ENCODE measurements around the gene PTOV1.

PTOV1 gene

GRCh38 chr19:49861107-49861506 lies 10.1 kb downstream of the PTOV1 start:
- no peak for DNase-seq

DNA sequence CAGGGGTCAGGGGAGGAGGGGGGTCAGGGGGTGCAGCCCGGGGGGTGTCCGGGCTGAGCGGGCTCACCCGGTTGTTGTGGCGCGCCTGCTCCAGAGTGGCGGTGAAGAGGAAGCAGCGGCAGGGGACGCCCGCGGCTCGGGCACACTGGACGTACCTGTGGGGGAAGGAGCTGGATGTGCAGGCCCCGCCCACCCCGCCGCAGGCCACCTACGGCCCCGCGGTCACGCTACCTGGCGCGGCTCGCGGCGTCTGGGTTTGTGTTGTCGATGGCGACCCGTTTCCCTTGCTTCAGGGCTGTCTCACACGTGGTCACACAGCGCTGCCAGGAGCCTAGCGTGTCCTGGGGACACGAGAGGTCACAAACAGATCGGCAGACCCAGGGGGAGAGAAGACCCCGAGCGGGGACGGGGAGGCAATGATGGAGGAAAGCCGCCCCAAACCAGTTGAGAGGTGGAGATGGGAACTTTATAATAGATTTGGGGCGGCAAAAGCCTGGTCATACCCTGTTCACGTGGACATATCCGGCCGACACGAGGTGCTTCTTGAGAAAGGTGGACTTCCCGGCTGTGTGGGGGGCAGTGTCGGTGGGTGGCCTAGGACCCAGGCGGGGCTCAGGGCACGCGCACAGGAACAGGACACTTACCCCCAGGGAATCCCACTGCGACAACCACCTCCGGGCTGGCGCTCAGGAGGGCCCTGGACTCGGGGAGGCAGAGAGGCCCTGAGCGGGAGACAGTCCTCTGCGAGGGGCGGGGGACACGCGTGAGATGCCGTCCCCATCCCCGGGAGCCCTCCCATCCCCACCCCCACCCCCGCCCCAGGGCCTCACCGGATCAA lies 10.8 kb downstream of the PTOV1 start:
- no peak for DNase-seq

GRCh38 chr19:49862391-49863253 lies 11.7 kb downstream of the PTOV1 start:
- no peak for DNase-seq

- DNase-seq, result no peak
These were observed 12.4 kb downstream of the PTOV1 start for GRCh38 chr19:49863254-49863934.

DNA sequence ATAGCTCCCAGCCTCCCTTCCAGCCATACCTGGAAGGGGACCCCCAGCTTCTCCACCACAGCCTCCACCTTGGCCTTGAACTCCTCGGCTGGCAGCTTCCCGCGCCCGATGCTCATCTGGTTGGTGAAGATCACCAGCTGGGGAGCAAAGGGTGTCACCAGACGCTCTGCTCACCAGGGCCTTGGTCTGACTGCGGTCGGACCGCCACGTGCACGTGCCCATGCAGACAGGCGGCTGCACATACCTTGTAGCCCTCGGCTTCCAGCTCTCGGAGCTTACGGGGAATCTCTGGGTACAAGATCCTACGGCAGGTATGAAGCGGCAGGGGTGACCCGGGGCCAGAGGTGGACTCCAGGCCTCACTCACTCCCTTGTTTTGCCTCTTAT lies 13.0 kb downstream of the PTOV1 start:
- DNase-seq, result no peak

DNA sequence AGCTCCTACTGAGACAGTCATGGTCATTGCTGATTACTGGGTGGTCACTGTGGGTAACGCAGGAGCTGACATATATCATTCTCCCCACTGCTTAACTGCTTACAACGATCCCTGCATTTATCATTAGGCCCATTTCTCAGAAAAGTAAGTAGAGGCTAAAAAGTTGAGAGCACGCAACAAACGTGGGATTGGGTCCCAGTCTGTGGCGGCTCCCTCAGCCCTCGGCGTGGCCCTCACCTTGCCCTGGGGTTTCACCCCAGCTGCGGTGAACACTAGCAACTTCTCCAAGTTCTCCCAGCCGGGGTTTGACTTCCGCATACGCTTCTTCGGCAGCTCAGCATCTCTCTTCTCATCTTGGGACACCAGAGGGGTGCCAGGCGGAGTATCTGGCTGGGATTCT lies 13.9 kb downstream of the PTOV1 start:
- no peak for DNase-seq

DNA sequence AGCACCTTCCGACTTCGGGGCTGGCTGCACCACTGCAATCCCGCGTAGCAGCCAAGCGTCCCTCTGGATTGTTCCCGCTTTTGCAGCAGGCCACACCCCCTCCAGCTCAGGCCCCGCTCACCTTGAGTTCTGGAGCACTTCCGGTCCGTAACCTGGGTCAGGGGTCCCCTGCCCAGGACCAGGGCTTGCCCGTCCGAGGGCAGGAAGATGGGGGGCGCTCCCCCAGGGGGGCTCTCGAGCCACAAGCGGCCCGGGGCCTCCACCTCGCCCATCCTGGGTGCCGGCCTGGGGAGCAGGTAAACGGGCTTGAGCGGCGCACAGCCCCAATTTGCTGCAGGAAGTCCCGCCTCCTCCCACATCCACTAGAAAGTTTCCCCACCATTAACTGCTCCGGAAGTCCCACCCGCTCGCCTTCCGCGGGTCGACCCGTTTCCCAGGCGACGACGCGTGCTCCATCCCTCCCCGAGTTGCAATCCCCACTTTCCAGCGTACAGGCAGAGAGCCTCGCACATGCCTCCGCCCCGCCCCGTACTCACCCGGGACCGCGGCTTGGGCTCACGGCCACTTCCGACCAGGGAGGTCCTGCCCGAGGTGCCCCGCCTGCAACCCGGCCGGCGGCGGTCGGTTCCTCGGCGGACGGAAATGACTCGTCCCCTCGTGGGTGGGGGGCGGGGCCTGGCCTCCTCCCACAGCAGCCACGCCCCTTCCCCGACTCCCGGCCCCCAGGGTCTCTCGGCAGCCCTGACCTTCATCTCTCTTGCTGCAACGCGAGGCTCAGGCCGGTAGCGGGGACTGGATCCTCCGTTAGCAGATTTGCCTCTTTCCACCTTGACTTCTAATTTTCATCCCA lies 16.2 kb downstream of the PTOV1 start, which contains the start of gene PNKP:
Gene PNKP (minus strand): TSS at position 644 of the 850 bp plus-strand sequence. CDS start 372 bp downstream, at position 272.
- DNase-seq, result peak; percentile 93

GRCh38 chr19:49869009-49869483 lies 18.1 kb downstream of the PTOV1 start:
- no peak for DNase-seq

- peak; percentile 92 for DNase-seq
These were observed 18.7 kb downstream of the PTOV1 start for GRCh38 chr19:49869484-49870308.

DNA sequence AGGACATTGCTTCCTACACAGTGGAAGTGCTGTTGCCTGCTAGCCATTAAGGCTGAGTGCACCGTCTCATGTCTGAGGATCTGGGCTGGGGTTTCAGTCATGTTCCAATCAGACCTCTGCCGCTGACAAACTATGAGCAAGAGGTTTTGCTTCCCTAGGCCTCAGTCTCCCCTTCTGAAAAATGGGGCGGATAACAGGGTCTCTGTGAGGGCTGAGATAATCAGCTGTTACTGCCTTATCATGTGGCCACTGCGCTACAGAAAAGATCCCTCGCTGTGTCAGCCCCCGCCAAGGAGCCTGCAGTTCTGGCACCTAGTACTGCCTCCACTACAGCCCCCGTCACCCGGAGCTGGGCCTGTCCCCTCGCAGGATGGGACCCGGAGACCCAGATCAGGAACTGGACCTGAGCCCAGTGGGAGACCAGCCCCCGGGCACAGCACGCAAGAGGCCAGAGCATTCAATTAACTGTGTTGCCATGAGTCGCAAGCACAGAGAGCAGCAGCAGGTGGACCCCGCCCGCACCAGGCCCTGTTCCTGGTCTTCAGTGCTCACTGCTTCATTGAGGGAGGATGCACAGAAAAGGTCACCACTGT lies 19.4 kb downstream of the PTOV1 start:
- DNase-seq, result no peak

- DNase-seq, result no peak
These were observed 20.5 kb downstream of the PTOV1 start for GRCh38 chr19:49871349-49871985.

DNA sequence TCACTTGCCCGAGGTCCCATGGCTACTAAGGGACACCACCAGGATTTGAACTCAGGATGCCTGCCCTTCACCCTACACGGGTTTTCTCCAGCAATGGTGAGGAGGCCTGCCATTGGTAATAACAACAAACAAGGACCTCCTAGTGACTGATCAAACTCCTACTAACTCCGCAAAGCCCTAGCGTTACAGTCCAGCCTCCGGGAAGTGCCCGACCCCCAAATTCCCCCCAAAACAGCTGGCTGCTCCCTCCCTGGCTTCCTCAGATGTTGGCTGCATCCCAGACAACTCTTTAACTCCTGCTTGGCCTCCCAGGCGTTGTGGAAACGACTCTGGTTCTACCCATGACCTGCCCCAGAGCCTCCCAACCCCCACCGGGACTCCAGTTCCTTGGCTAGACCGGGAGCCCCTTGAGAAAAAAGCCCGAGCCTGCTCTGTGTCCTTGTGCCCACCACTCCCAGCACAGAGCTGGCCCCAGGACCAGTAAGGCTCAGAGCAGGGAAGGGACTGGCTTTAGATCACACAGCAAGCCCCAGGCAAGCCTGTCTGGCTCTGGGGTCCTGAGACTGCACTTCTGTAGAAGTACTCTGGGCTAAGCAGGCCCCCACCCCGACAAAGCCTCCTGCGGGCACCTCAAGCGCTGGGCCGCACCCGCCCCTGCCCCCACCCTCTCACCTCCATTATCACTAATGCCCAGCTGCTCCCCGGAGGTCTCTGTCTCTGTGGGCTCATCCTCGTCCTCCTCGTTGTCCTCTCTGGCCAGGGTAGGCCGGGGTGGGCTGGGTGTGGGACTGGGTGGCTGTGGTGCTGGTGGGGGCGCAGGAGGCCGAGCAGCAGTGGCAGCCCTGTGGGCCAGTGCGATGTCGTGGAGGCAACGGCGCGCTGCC lies 21.5 kb downstream of the PTOV1 start:
- DNase-seq, result no peak

DNA sequence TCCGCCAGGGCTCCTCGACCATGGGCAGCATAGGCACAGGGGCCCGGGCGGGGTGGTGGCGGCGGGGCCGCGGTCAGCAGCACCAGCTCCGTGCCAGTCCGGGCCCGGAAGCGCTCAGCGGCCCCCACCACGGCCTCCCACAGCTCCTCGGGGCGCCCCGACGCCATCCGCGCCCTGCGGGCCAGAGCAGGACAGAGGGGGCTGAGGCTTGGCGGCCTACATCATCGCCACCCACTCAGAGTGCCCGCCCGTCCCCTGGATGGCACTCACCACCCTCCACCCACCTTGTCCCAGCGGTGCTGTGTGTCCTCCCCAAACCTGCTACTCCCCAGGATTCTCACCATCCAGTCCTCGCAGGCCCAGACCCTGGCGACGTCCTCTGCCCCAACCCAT lies 22.2 kb downstream of the PTOV1 start:
- no peak for DNase-seq

GRCh38 chr19:49873834-49874233 lies 22.9 kb downstream of the PTOV1 start:
- no peak for DNase-seq

DNA sequence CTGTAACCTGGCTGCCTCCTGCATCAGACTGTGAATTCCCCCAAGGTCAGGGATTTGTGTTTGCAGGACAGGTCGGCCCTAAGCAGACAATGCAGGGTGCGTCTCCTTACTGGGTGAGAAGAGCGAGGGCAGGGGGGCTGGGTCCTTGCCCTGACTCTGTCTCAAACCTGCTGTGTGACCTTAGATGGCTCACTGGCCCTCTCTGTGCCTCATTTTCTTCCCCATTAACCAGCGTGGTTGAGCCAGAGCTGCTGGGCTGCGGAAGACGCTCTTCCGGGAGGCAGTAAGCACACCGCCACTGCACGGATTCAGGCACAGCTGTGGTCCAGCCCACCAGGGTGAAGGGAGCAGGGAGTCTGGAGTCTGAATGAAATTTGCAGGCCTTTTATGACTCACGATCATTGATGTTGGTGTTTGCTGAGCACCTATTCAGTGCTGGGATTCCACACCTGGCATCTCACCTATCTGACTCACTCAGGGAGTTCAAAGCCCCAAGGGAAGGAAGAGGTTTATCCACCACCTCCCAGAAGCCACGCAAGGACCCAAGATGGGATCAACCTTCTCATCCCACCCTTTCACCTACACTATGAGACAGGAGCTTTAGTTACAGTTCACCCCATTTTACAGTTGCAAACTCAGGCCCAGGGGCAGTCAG lies 23.7 kb downstream of the PTOV1 start:
- DNase-seq, result no peak

GRCh38 chr19:49875177-49875576 lies 24.2 kb downstream of the PTOV1 start:
- no peak for DNase-seq

DNA sequence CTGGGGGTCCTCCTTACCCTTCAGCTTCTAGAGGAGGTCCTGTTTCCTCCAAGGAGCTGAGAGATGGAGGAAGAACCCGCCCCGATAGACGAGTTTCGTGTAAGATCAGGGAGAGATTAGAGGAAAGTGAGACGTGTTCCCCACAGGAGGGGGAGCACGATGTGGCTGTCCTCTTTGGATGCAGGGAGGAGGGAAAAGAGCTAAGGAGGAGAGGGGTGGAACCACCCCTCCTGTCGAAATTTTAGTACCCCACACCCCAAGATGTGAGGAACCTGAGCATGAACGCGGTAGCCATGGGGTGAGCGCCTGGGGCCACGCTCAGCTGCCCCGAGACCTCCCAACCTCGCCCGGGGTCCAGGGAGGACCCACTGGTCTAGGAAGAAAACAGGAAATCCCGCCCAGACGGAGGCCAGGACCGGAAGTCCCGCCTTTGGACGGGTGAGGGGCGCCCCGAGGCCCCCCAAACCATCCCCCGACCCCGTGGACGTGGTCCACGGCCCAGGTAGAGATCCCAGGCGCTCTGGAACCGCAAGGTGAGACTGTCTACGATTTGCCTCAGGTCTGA lies 25.0 kb downstream of the PTOV1 start:
- peak; percentile 44 for DNase-seq

DNA sequence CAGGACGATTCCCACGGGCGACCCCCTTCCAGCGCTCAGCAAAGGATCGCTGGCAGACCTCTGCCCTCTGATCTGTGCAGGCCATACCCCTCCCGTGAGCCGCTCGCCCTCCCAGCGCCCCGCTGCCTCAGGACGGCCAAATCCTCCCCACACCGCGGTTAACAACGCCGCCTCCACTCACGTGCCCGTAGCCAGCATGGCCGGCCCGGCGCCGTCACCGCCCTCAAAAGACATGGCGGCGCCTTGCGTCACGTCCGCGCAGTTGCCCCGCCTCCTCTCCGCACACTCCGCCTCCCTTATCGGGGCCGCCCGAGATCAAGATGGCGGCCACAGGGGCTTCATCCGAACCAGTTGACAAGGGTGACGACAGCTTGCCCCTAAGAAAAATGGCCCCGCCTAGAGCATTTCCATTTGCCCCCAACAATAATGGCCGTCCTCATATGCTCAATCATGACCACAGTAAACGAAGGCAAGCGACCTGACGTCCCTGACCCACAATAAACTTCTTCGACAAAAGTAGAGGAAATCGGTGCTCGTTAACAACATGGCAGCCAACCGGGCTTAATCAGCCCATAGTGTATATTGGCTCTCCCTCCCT lies 25.6 kb downstream of the PTOV1 start:
- peak; percentile 98 for DNase-seq
